Measurements from ENCODE around the gene OPCML.

The OPCML gene

GRCh38 chr11:133386262-133386661 lies 146.0 kb downstream of the OPCML start:
- Histone ChIP-seq H3K27ac (ENCODE audit: low read depth, low read length) (no peak overlapping the region), H3K4me2 (ENCODE audit: low read depth, low read length, poor library complexity, severe bottlenecking) (no peak overlapping the region), H3K9me2 (replicated peaks; ENCODE audit: insufficient read depth, low read length) (no peaks in the 10 kb centered on the region), H3K27me3 (ENCODE audit: low read length) (no peaks in the 10 kb centered on the region), H2AFZ (ENCODE audit: low read depth, low read length, severe bottlenecking) (no peak overlapping the region), H3F3A (ENCODE audit: insufficient read depth) (no peaks in the 10 kb centered on the region), H3K9ac (ENCODE audit: low read length) (no peak overlapping the region), H3K79me2 (ENCODE audit: insufficient read depth, low read length) (no peaks in the 10 kb centered on the region), H3K9me3 (ENCODE audit: insufficient read depth, low read length) (no peaks in the 10 kb centered on the region), H3K4me3 (ENCODE audit: insufficient read depth, low read length, poor library complexity, severe bottlenecking) (no peak overlapping the region), H4K20me1 (ENCODE audit: low read depth, low read length) (no peaks in the 10 kb centered on the region), H3K36me3 (ENCODE audit: low read length) (no peaks in the 10 kb centered on the region)
- TF ChIP-seq CTCF (IDR thresholded peaks at IDR 0.05; ENCODE audit: insufficient read depth, low read length, poor library complexity, severe bottlenecking) (no peak), EZH2phosphoT487 (conservative IDR thresholded peaks at IDR 0.05; ENCODE audit: low read length) (no peak)

- H3K27ac ChIP-seq (ENCODE audit: low read depth, low read length) = no peak overlapping the region
- no peaks in the 10 kb centered on the region for H3K9me3 ChIP-seq (ENCODE audit: insufficient read depth, low read length)
- H3F3A ChIP-seq (ENCODE audit: insufficient read depth) = no peaks in the 10 kb centered on the region
- no peak overlapping the region for H2AFZ ChIP-seq (ENCODE audit: low read depth, low read length, severe bottlenecking)
- H3K27me3 ChIP-seq (ENCODE audit: low read length) = no peaks in the 10 kb centered on the region
- no peaks in the 10 kb centered on the region for H4K20me1 ChIP-seq (ENCODE audit: low read depth, low read length)
- no peak overlapping the region for H3K4me2 ChIP-seq (ENCODE audit: low read depth, low read length, poor library complexity, severe bottlenecking)
- H3K79me2 ChIP-seq (ENCODE audit: insufficient read depth, low read length) = no peaks in the 10 kb centered on the region
- TF ChIP-seq CTCF (IDR thresholded peaks at IDR 0.05; ENCODE audit: insufficient read depth, low read length, poor library complexity, severe bottlenecking) = no peak
- TF ChIP-seq EZH2phosphoT487 (conservative IDR thresholded peaks at IDR 0.05; ENCODE audit: low read length) = no peak
- H3K4me3 ChIP-seq (ENCODE audit: insufficient read depth, low read length, poor library complexity, severe bottlenecking) = no peak overlapping the region
- H3K9ac ChIP-seq (ENCODE audit: low read length) = no peak overlapping the region
- H3K36me3 ChIP-seq (ENCODE audit: low read length) = no peaks in the 10 kb centered on the region
- no peaks in the 10 kb centered on the region for H3K9me2 ChIP-seq (replicated peaks; ENCODE audit: insufficient read depth, low read length)
These were observed 146.5 kb downstream of the OPCML start for GRCh38 chr11:133385781-133386180.

DNA sequence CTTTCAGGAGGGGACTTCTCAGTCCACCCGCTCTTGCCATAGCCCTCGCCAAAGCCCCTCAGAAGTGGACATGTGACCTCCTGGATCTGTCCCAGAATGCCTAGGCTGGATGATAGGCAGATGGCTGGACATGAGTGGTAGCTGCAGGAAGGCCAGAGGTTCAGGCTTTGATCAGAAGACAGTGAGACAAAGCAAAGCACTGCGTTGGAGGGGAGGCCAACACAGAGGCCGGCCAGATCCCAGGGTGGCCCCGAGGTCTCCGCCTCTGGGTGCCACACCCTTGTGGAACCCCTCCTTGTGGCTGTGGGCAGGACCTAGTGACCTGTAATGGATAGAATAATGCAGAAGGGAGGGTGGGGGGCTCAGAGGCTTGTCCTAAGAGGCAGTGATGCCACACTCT lies 147.6 kb downstream of the OPCML start:
- H4K20me1 ChIP-seq (ENCODE audit: low read depth, low read length) = no peaks in the 10 kb centered on the region
- H3K9me2 ChIP-seq (replicated peaks; ENCODE audit: insufficient read depth, low read length) = no peaks in the 10 kb centered on the region
- no peaks in the 10 kb centered on the region for H3F3A ChIP-seq (ENCODE audit: insufficient read depth)
- H3K36me3 ChIP-seq (ENCODE audit: low read length) = no peaks in the 10 kb centered on the region
- no peak overlapping the region for H3K27ac ChIP-seq (ENCODE audit: low read depth, low read length)
- H2AFZ ChIP-seq (ENCODE audit: low read depth, low read length, severe bottlenecking) = no peak overlapping the region
- H3K9me3 ChIP-seq (ENCODE audit: insufficient read depth, low read length) = no peaks in the 10 kb centered on the region
- H3K27me3 ChIP-seq (ENCODE audit: low read length) = no peaks in the 10 kb centered on the region
- TF ChIP-seq EZH2phosphoT487 (conservative IDR thresholded peaks at IDR 0.05; ENCODE audit: low read length) (no peak), CTCF (IDR thresholded peaks at IDR 0.05; ENCODE audit: insufficient read depth, low read length, poor library complexity, severe bottlenecking) (no peak)
- no peak overlapping the region for H3K4me2 ChIP-seq (ENCODE audit: low read depth, low read length, poor library complexity, severe bottlenecking)
- no peaks in the 10 kb centered on the region for H3K79me2 ChIP-seq (ENCODE audit: insufficient read depth, low read length)
- no peak overlapping the region for H3K9ac ChIP-seq (ENCODE audit: low read length)
- no peak overlapping the region for H3K4me3 ChIP-seq (ENCODE audit: insufficient read depth, low read length, poor library complexity, severe bottlenecking)
